ENCODE data around the gene INPP5D. TPM values are rescaled to one million over a fixed set of nuclear protein-coding genes. Genes with fewer than 3 reads are reported as not detected.
A peak's percentile ranks its signal among the peaks of the same experiment; 100 is the strongest.

The INPP5D gene
- total RNA-seq, 1 experiment from 2014 or later: 12.7 TPM

DNA sequence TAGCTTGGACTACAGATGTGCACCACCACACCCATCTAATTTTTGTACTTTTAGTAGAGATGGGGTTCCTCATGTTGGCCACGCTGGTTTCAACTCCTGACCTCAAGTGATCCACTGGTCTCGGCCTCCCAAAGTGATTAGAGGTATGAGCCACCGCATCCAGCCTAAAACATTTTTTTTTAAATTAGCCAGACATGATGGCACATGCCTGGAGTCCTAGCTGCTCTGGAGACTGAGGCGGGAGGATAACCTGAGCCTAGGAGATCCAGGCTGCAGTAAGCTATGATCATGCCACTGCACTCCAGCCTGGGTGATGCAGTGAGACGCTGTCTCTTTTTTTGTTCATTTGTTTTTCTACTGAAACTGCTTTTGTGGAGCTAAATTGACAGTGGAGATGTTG lies 126.7 kb downstream of the INPP5D start:
- Histone ChIP-seq H3K27ac (ENCODE audit: insufficient read length, low read depth, low read length) (no peak overlapping the region), H2AFZ (ENCODE audit: low read length) (no peak overlapping the region), H3K4ac (ENCODE audit: low read depth, low read length) (no peak overlapping the region), H4K8ac (replicated peaks; ENCODE audit: insufficient read length, low read depth, low read length) (no peak overlapping the region), H3K4me2 (ENCODE audit: insufficient read depth, insufficient read length, low read length) (no peak overlapping the region), H4K20me1 (ENCODE audit: control insufficient read depth, insufficient read depth, insufficient read length) (no peaks in the 10 kb centered on the region), H3K79me2 (ENCODE audit: insufficient read depth, low read length) (no peaks in the 10 kb centered on the region), H3K79me1 (ENCODE audit: insufficient read depth, low read depth, low read length, poor library complexity, severe bottlenecking) (no peaks in the 10 kb centered on the region), H3K27me3 (ENCODE audit: insufficient read depth, low read length) (no peaks in the 10 kb centered on the region), H3K9me3 (ENCODE audit: control insufficient read depth, low read depth, low read length) (no peaks in the 10 kb centered on the region), H3K23ac (ENCODE audit: insufficient read length, low read depth, low read length) (no peak overlapping the region), H3K9ac (ENCODE audit: extremely low read depth, insufficient read length, low read length) (no peak overlapping the region), H3K56ac (ENCODE audit: insufficient read length, low read depth, low read length) (no peak overlapping the region), H2BK120ac (ENCODE audit: low read depth, low read length, poor library complexity, severe bottlenecking) (no peak overlapping the region), H2BK5ac (ENCODE audit: insufficient read length, low read length) (no peak overlapping the region), H2AK5ac (ENCODE audit: insufficient read length, low read length) (no peak overlapping the region), H3T11ph (ENCODE audit: low read length) (no peak overlapping the region), H2BK15ac (ENCODE audit: low read depth, low read length) (no peak overlapping the region), H3K4me1 (ENCODE audit: insufficient read depth, low read length) (no peaks in the 10 kb centered on the region), H2BK20ac (ENCODE audit: low read depth, low read length, poor library complexity, severe bottlenecking) (no peak overlapping the region), H3K23me2 (ENCODE audit: insufficient read length, low read depth, low read length, poor library complexity, severe bottlenecking) (no peaks in the 10 kb centered on the region), H3K18ac (ENCODE audit: insufficient read length, low read depth, low read length) (no peak overlapping the region), H2BK12ac (ENCODE audit: insufficient read length, low read depth, low read length) (no peak overlapping the region), H4K5ac (ENCODE audit: insufficient read length, low read depth, low read length) (no peak overlapping the region), H3K14ac (ENCODE audit: insufficient read depth, low read length) (no peak overlapping the region), H4K91ac (ENCODE audit: insufficient read length, low read depth, low read length) (no peak overlapping the region)
- no peak for DNase-seq
- no peaks in the 10 kb centered on the region for H3K9me3 Mint-ChIP-seq
- H3K4me1 Mint-ChIP-seq: peaks cover 9 to 14% of the 10 kb centered on the region in 2 experiments
- peaks cover 0 to 62% (median 0%) of the 10 kb centered on the region in 3 experiments; a peak in 4 of 7 replicates for H3K36me3 Mint-ChIP-seq (ENCODE audit: insufficient read depth in 1 of 3, low read depth in 3 of 3)
- peak overlapping the region in 1 of 3 experiments; percentile 44; a peak in 2 of 7 replicates for H3K27ac Mint-ChIP-seq
- TF ChIP-seq, protein P1, sequence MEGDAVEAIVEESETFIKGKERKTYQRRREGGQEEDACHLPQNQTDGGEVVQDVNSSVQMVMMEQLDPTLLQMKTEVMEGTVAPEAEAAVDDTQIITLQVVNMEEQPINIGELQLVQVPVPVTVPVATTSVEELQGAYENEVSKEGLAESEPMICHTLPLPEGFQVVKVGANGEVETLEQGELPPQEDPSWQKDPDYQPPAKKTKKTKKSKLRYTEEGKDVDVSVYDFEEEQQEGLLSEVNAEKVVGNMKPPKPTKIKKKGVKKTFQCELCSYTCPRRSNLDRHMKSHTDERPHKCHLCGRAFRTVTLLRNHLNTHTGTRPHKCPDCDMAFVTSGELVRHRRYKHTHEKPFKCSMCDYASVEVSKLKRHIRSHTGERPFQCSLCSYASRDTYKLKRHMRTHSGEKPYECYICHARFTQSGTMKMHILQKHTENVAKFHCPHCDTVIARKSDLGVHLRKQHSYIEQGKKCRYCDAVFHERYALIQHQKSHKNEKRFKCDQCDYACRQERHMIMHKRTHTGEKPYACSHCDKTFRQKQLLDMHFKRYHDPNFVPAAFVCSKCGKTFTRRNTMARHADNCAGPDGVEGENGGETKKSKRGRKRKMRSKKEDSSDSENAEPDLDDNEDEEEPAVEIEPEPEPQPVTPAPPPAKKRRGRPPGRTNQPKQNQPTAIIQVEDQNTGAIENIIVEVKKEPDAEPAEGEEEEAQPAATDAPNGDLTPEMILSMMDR (conservative IDR thresholded peaks at IDR 0.05): no peak
- H3K4me3 Mint-ChIP-seq: no peak overlapping the region
- no CpG with 5 or more reads among the region's 5 CpGs for WGBS (ENCODE audit: extremely low coverage, insufficient read length, low lambda C conversion rate)
- H3K27me3 Mint-ChIP-seq (ENCODE audit: low read depth): no peaks in the 10 kb centered on the region; the same call in 1 of the 2 replicates
